Neutrophil (primary cell): ENCODE measurements around the gene CDC123.
"Not testable (repeated sequence)": the region's sequence is repeated elsewhere in the genome, so short reads cannot be mapped to it uniquely, and the experiment has no call there.

Source experiments
- H3K27ac ChIP-seq: fragments of 200-600 bp; sonication (generic); 2 replicates; pipeline ENCODE4 v1.5.1; 2016; ENCODE audit warnings: mild to moderate bottlenecking, moderate library complexity
- H3K27me3 ChIP-seq: fragments of 200-600 bp; sonication (generic); 2 replicates; pipeline ENCODE4 v1.6.0; 2016; ENCODE audit warnings: mild to moderate bottlenecking
- H3K36me3 ChIP-seq: fragments of 200-600 bp; sonication (generic); 2 replicates; pipeline ENCODE4 v1.5.1; 2017
- H3K4me1 ChIP-seq, 2 experiments: fragments of 200-600 bp in 1 of 2; sonication (generic) in 1 of 2; 1 replicate in 1 of 2; 2 replicates in 1 of 2; pipeline versions ENCODE4 v1.5.1 to v1.6.1; 2013 to 2016; ENCODE audit warnings: low read depth in 1 of 2, low read length in 1 of 2, mild to moderate bottlenecking in 1 of 2, moderate library complexity in 1 of 2; ENCODE audit not compliant: control insufficient read depth in 1 of 2, insufficient read depth in 1 of 2
- H3K4me3 ChIP-seq, 2 experiments: fragments of 200-600 bp in 1 of 2; sonication (generic) in 1 of 2; 1 replicate in 1 of 2; 2 replicates in 1 of 2; pipeline ENCODE4 v1.5.1; 2013 to 2016; ENCODE audit warnings: low read depth in 1 of 2, low read length in 1 of 2, mild to moderate bottlenecking in 1 of 2, moderate library complexity in 1 of 2
- H3K9me3 ChIP-seq: fragments of 200-600 bp; sonication (generic); 2 replicates; pipeline ENCODE4 v1.5.1; 2016
- TF ChIP-seq, protein P1 (sequence below): fragments of 200-600 bp; sonication (generic); IDR thresholded peaks from 2 replicates; pipeline ENCODE4 v1.5.1; 2016; ENCODE audit warnings: antibody characterized with exemption

Gene CDC123

DNA sequence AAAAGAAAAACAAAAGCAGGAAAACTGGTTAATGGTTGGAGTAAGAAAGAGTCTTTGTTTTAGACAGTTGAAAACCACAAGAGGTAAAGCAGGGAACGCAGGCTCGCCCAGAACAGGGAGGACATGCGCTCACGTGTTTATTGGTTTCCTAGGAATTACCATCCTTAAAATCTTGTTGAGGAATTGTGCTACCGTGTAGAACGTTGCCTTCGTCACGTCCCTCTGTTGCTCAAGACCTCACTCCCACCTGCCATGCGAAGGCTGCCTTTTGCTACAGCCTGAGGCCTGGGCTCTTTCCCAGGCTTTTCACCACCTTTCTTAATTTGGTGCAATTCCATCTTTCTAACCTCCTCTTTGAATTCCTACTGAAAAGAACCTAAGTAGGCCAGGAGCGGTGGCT is 91.8 kb downstream of the CDC123 start:
- Histone ChIP-seq H3K27me3 (no peaks in the 10 kb centered on the region), H3K9me3 (no peaks in the 10 kb centered on the region), H3K27ac (no peak overlapping the region), H3K4me3 (no peak overlapping the region), H3K4me1 (no peaks in the 10 kb centered on the region), H3K36me3 (no peaks in the 10 kb centered on the region)
- TF ChIP-seq, protein P1, sequence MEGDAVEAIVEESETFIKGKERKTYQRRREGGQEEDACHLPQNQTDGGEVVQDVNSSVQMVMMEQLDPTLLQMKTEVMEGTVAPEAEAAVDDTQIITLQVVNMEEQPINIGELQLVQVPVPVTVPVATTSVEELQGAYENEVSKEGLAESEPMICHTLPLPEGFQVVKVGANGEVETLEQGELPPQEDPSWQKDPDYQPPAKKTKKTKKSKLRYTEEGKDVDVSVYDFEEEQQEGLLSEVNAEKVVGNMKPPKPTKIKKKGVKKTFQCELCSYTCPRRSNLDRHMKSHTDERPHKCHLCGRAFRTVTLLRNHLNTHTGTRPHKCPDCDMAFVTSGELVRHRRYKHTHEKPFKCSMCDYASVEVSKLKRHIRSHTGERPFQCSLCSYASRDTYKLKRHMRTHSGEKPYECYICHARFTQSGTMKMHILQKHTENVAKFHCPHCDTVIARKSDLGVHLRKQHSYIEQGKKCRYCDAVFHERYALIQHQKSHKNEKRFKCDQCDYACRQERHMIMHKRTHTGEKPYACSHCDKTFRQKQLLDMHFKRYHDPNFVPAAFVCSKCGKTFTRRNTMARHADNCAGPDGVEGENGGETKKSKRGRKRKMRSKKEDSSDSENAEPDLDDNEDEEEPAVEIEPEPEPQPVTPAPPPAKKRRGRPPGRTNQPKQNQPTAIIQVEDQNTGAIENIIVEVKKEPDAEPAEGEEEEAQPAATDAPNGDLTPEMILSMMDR: no peak

DNA sequence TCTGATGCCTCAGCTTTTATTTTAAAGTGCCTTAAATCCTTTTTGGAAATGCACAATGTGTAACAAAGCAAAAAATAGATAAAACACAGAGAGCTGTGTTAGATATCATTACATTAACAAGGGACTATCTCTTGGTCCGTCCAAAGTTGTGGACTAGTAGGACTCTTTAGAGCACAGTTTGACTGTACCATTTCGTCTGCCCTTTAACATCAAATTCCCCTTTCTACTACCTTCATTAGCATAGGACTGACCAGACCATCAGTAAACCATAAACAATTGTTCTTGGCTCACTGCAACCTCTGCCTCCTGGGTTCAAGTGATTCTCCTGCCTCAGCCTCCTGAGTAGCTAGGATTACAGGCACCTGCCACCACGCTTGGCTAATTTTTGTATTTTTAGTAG is 101.8 kb downstream of the CDC123 start:
- not testable (repeated sequence) for H3K36me3 ChIP-seq, H3K27ac ChIP-seq, H3K4me1 ChIP-seq, H3K9me3 ChIP-seq, H3K27me3 ChIP-seq, H3K4me3 ChIP-seq

DNA sequence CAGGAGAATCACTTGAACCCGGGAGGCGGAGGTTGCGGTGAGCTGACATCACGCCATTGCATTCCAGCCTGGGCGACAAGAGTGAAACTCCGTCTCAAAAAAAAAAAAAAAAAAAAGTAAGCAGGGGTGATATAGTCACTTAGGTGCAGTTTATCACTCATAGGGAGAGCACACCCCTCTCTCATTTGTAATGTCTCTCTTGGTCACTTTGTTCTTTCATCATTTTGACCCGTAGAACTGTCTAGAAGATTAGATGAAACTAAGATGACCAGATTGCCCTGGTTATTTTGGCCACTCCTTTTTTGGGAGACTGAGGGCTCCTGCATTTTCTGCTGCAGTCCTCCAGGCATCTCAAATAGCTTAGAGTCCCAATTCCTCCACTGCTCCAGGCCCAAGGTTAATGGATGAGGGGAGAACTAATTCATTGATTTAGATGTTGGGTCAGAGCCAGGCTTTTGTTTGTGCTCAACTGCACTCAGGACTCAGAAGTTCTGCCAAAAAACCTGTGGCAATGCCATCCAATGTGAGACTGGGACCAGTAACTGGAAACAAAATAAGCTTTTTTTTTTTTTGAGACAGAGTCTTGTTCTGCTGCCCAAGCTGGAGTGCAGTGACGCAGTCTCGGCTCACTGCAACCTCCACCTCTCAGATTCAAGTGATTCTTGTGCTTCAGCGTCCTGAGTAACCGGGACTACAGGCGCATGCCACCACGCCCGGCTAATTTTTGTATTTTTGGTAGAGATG is 103.4 kb downstream of the CDC123 start:
- TF ChIP-seq, protein P1: no peak
- Histone ChIP-seq H3K4me1 (no peaks in the 10 kb centered on the region), H3K4me3 (no peak overlapping the region), H3K9me3 (no peaks in the 10 kb centered on the region), H3K27me3 (no peaks in the 10 kb centered on the region), H3K36me3 (no peaks in the 10 kb centered on the region), H3K27ac (no peak overlapping the region)
